ENCODE results near the gene WWTR1. TPM values are rescaled to one million over a fixed set of nuclear protein-coding genes. Genes with fewer than 3 reads are reported as not detected.

The WWTR1 gene
- total RNA-seq: 42.1 and 50.4 TPM in 2 replicates

- Histone ChIP-seq H3K27me3 (ENCODE audit: control insufficient read depth, insufficient read depth, low read length) (no peaks in the 10 kb centered on the region), H3K4me3 (ENCODE audit: low read depth, low read length) (peak within 1 kb of the TSS; percentile 77), H3K36me3 (ENCODE audit: control insufficient read depth, insufficient read depth, low read length) (no peaks in the 10 kb centered on the region)
- DNase-seq (ENCODE audit: low read depth): peak; percentile 91
- TF ChIP-seq CTCF (IDR thresholded peaks at IDR 0.05; ENCODE audit: insufficient read depth, low read length, poor library complexity, severe bottlenecking): peak; percentile 6
Observed at GRCh38 chr3:149657926-149658743, at the start of gene WWTR1. WWTR1 (minus strand) TSS chr3:149658025; CDS start chr3:149657306, 719 bp downstream.

- TF ChIP-seq CTCF (IDR thresholded peaks at IDR 0.05; ENCODE audit: insufficient read depth, low read length, poor library complexity, severe bottlenecking): no peak
- no peaks in the 10 kb centered on the region for H3K27me3 ChIP-seq (ENCODE audit: control insufficient read depth, insufficient read depth, low read length)
- DNase-seq (ENCODE audit: low read depth): no peak
- no peaks in the 10 kb centered on the region for H3K36me3 ChIP-seq (ENCODE audit: control insufficient read depth, insufficient read depth, low read length)
- H3K4me3 ChIP-seq (ENCODE audit: low read depth, low read length): no peak overlapping the region
Observed at GRCh38 chr3:149706905-149707304, 49.1 kb upstream of the WWTR1 start.

- no peaks in the 10 kb centered on the region for H3K27me3 ChIP-seq (ENCODE audit: control insufficient read depth, insufficient read depth, low read length)
- no peak for DNase-seq (ENCODE audit: low read depth)
- TF ChIP-seq CTCF (IDR thresholded peaks at IDR 0.05; ENCODE audit: insufficient read depth, low read length, poor library complexity, severe bottlenecking): no peak
- no peak overlapping the region for H3K4me3 ChIP-seq (ENCODE audit: low read depth, low read length)
- no peaks in the 10 kb centered on the region for H3K36me3 ChIP-seq (ENCODE audit: control insufficient read depth, insufficient read depth, low read length)
Observed at GRCh38 chr3:149705416-149705815, 47.6 kb upstream of the WWTR1 start.

GRCh38 chr3:149703466-149703865 is 45.6 kb upstream of the WWTR1 start:
- Histone ChIP-seq H3K36me3 (ENCODE audit: control insufficient read depth, insufficient read depth, low read length) (no peaks in the 10 kb centered on the region), H3K4me3 (ENCODE audit: low read depth, low read length) (no peak overlapping the region), H3K27me3 (ENCODE audit: control insufficient read depth, insufficient read depth, low read length) (no peaks in the 10 kb centered on the region)
- no peak for DNase-seq (ENCODE audit: low read depth)
- no peak for TF ChIP-seq CTCF (IDR thresholded peaks at IDR 0.05; ENCODE audit: insufficient read depth, low read length, poor library complexity, severe bottlenecking)

GRCh38 chr3:149702691-149703441 is 45.0 kb upstream of the WWTR1 start:
- DNase-seq (ENCODE audit: low read depth): peak; percentile 21
- Histone ChIP-seq H3K4me3 (ENCODE audit: low read depth, low read length) (no peak overlapping the region), H3K27me3 (ENCODE audit: control insufficient read depth, insufficient read depth, low read length) (no peaks in the 10 kb centered on the region), H3K36me3 (ENCODE audit: control insufficient read depth, insufficient read depth, low read length) (no peaks in the 10 kb centered on the region)
- TF ChIP-seq CTCF (IDR thresholded peaks at IDR 0.05; ENCODE audit: insufficient read depth, low read length, poor library complexity, severe bottlenecking): no peak
